GM13977 (cell line): ENCODE measurements around the gene ENO1.
"Not testable (repeated sequence)": the region's sequence is repeated elsewhere in the genome, so short reads cannot be mapped to it uniquely, and the experiment has no call there.

Source experiments
- DNase-seq: peaks from one replicate; pipeline ENCODE4 v3.0.0; 2012; ENCODE audit warnings: low spot score
- CTCF ChIP-seq: IDR thresholded peaks from 2 replicates; pipeline ENCODE4 v1.5.1; 2012; ENCODE audit warnings: mild to moderate bottlenecking, control low read depth; ENCODE audit not compliant: insufficient read depth; ENCODE audit errors: extremely low read depth, missing control alignments
- in situ Hi-C: fragments of 300-500 bp; cut with MboI; formaldehyde crosslinking; loops from one replicate; pipeline ENCODE4 v1.12.0; 2022; ENCODE audit warnings: low sequenced_read_pairs, low pct_unique_long_range_greater_than_20kb, mixed read lengths, inconsistent platforms; ENCODE audit not compliant: unreplicated experiment

ENO1 gene

GRCh38 chr1:8878448-8878697, at the start of gene ENO1:
TSS of gene ENO1 (minus strand) at chr1:8878686. CDS start at chr1:8874908, 3,778 bp downstream.
- TF ChIP-seq CTCF: no peak
- in situ Hi-C loops: no loop called here
- no peak for DNase-seq

- no peak for DNase-seq
- no peak for TF ChIP-seq CTCF
- in situ Hi-C loops: no loop called here
These were observed 48.5 kb upstream of the ENO1 start for GRCh38 chr1:8926707-8927694.

- no peak for TF ChIP-seq CTCF
- in situ Hi-C loops: no loop called here
- DNase-seq: no peak
These were observed 47.5 kb upstream of the ENO1 start for GRCh38 chr1:8925960-8926359.

- TF ChIP-seq CTCF: no peak
- DNase-seq: no peak
- in situ Hi-C loops: no loop called here
These were observed 46.9 kb upstream of the ENO1 start for GRCh38 chr1:8925406-8925805.

- in situ Hi-C loops: no loop called here
- DNase-seq: no peak
- TF ChIP-seq CTCF: no peak
These were observed 44.5 kb upstream of the ENO1 start for GRCh38 chr1:8922962-8923361.

- in situ Hi-C loops: loop anchor here (10.0 kb wide), 1 partner anchor 77 kb away; no protein-coding TSS in a partner anchor
- DNase-seq: not testable (repeated sequence)
These were observed 39.0 kb upstream of the ENO1 start for GRCh38 chr1:8917536-8917935.

- DNase-seq: no peak
- in situ Hi-C loops: loop anchor here (10.0 kb wide), 1 partner anchor 79 kb away; no protein-coding TSS in a partner anchor
- TF ChIP-seq CTCF: no peak
These were observed 37.0 kb upstream of the ENO1 start for GRCh38 chr1:8915446-8915845.
